Activated T-cell treated with anti-CD3 and anti-CD28 coated beads for 48 hours (primary cell): ENCODE measurements around the gene BHLHE40.
A peak's percentile ranks its signal among the peaks of the same experiment; 100 is the strongest.

Source experiments
- DNase-seq: peaks from one replicate; pipeline ENCODE4 v3.0.0-alpha.2; 2020; ENCODE audit warnings: low read depth

BHLHE40 gene

DNA sequence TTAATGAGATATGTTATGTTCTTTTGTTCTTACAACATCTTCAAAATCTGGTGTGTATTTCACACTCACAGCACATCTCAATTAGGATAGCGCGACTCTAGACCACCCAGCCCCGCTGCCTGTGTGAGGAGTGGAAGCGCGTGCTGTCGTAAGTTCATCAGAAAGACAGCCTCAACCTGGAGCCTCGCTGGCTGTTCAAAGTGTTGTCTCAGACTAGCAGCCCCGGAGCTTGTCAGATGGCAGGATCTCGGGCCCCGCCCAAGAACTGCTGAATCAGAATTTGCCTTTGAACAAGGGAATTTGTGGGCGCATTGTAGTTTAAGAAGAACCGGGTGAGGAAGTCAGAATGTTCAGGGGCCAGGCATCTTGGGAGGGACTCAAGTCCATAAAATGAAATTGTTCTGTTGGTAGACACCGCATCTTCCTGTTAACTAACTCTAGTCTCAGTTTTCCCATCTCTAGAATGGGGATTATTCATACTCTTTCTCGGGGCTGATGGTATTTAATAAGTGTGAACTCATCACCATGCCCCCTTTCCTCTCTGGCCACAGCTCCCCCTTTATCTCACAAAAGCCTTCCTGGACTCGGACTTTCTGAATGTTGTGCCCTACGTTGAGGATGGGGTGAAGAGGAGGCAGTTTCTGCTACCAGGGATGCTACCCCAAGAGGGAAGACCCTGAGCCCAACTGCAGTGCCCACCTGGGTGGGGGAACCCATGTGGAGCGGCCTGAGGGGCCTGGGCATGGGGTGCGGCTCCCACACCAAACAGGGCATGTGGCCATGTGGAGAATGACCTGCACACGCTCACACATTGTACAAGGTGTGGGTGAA, 40.4 kb downstream of the BHLHE40 start:
- peak; percentile 71 for DNase-seq

GRCh38 chr3:5020242-5020722, 41.0 kb downstream of the BHLHE40 start:
- no peak for DNase-seq

DNA sequence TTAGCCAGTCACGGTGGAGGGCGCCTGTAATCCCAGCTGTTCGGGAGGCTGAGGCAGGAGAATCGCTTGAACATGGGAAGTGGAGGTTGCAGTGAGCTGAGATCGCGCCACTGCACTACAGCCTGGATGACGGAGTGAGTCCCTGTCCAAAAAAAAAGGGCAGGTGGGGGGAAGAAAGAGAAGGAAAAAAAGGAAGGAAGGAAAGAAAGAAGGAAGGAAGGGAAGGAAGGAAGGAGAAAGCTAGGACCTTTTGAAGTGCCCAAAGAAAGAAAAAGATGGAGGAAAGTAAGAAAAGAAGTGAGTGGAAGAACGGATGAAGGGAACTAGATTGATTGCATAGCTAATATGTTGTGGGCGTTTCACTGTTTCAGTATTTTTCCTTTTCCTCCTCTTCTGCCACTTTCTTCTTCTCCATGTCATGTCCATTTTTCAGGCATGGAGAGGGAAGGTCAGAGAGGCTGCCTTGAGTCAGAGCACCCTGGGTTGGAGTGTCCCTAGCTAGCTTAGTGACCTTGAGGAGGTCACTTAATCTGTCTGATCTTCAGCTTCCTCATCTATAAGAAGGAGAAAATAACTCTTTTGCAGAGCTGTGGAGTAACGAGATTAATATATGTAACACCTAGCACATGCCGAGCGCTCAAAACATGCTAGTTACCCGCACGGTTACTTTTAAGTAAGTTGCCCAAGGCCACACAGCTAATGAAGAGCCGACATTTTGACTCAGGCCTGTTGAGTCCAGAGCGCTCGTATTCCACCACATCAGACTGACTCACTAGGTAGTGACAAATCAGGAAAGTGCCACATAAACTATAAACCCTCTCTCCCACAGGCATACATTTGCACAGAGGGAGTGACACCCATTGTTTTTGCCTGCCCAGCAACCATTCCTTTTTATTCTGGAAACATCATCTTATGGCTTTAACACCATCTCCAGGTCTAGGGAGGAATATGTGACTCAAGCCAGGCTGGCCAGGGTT, 42.2 kb downstream of the BHLHE40 start:
- no peak for DNase-seq

GRCh38 chr3:5022187-5022965, 43.1 kb downstream of the BHLHE40 start:
- no peak for DNase-seq

DNA sequence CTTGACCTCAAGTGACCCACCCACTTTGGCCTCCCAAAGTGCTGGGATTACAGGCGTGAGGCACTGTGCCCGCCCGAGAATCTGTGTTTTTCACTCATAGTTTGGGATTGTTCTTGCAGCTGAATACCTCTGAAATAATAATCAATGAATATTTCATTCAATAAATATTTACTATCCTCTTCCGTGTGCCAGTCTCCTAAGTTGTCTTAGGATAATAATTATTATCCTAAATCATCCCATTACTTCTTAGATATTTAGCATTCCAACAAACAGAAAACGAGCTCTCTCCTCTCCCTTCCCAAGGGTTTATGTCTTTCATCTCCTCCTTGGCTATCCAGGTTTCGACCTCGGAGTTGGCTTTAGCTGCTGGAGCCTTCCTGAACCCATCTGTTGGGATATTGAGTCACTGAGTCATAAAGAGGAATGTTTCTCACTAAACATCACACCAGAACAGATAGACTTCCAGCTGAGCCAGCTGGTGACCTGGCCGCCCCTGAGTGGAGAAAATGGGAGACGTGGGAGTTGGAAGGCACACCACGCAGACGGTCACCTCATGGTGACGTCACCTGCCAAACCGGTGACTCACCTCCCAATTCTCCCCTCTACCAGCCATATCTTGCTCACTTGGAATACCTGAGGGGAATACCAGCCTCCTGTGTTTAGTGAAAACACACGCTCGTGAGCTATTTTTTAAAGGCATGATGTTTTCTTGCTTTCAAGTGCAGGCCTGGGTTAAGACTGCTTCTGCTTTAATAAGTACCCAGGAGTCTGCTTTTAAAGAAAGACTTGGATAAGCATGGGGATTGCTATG, 43.9 kb downstream of the BHLHE40 start:
- peak; percentile 42 for DNase-seq

DNA sequence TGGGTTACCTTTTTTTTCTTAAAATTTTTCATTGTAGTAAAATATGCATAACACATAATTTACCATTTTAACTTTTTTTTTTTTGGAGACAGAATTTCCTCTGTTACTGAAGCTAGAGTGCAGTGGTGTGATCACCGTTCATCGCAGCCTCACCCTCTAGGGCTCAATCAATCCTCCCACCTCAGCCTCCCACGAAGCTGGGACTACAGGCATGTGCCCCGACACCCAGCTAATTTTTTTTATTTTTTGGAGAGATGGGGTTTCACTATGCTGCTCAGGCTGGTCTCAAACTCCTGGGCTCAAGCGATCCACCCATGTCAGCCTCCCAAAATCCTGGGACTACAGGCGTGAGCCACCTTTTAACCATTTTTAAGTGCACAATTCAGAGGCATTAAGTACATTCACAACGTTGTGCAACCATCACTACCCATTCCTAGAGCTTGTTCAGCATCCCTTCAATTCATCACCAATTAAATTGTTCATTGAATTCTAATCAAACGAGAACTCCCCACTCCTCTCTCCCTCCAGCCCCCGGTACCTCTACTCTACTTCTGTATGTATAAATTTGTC, 44.6 kb downstream of the BHLHE40 start:
- no peak for DNase-seq

- no peak for DNase-seq
Observed at GRCh38 chr3:5026046-5026362, 46.8 kb downstream of the BHLHE40 start.

- DNase-seq = no peak
Observed at GRCh38 chr3:5029715-5030114, 50.5 kb downstream of the BHLHE40 start.

DNA sequence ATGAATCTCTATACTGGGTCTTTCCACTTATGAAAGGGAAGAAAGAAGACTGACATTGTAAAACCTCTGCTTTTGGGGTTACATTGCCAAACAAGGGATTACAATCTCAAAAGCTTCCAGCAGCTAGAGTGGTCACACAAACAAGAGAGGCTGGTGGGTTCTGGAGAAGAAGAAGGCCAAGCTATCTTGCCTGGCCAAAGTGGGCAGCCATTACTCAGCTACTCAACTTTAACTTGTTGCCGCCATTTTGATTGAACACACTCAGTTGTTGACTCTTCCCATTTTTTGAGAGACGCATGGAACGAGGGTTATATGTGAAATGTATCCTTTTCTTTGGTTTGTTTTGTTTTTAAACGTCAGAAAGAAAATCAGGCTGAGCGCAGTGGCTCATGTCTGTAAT, 50.9 kb downstream of the BHLHE40 start:
- no peak for DNase-seq

DNA sequence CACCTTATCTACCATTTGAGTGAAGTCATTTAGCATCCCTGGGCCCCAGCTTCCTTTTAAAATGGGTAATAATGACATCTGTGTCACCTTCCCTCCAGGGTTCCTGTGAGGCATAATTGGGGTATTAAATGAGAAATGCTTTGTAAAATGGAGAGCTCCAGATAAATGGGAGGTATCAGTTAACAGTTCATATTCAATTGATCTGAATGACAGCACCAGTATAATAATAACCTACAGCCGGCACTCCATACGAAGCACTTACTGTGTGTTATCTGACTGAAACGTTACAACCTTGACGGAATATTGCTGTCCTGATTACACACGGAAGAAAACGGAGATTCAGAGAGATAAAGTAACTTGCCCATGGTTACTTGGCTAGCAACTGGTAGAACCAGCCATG, 53.6 kb downstream of the BHLHE40 start:
- no peak for DNase-seq
